Brain microvascular endothelial cell (primary cell): Measurements from ENCODE around the gene PBX3.
A peak's percentile ranks its signal among the peaks of the same experiment; 100 is the strongest.

ENCODE experiments used
- DNase-seq: peaks from one replicate; pipeline ENCODE4 v3.0.0-alpha.2; 2020
- H3K27ac ChIP-seq: fragments of 250-450 bp; sonication (Bioruptor Pico); 2 replicates; pipeline ENCODE4 v1.5.1; 2020; ENCODE audit warnings: mild to moderate bottlenecking, moderate library complexity
- H3K27me3 ChIP-seq: fragments of 250-450 bp; sonication (Bioruptor Pico); replicated peaks from 2 replicates; pipeline ENCODE4 v1.5.1; 2020; ENCODE audit warnings: mild to moderate bottlenecking
- H3K36me3 ChIP-seq: fragments of 250-450 bp; sonication (Bioruptor Pico); replicated peaks from 2 replicates; pipeline ENCODE4 v1.5.1; 2020; ENCODE audit warnings: mild to moderate bottlenecking
- H3K4me3 ChIP-seq: 2 replicates; pipeline ENCODE4 v1.5.1; 2011; ENCODE audit warnings: low read depth, mild to moderate bottlenecking, control low read depth, low read length, moderate library complexity
- in situ Hi-C: cut with HindIII; loops from 2 replicates; pipeline ENCODE4 v1.10.0; 2017; ENCODE audit warnings: low sequenced_read_pairs, low pct_ligation_motif_present
- TF ChIP-seq, protein P1 (sequence below): IDR thresholded peaks from 2 replicates; pipeline ENCODE4 v1.5.1; 2011; ENCODE audit warnings: low read depth, mild to moderate bottlenecking, moderate library complexity, low read length, control low read depth, inconsistent platforms; ENCODE audit errors: missing control alignments

PBX3 gene

DNA sequence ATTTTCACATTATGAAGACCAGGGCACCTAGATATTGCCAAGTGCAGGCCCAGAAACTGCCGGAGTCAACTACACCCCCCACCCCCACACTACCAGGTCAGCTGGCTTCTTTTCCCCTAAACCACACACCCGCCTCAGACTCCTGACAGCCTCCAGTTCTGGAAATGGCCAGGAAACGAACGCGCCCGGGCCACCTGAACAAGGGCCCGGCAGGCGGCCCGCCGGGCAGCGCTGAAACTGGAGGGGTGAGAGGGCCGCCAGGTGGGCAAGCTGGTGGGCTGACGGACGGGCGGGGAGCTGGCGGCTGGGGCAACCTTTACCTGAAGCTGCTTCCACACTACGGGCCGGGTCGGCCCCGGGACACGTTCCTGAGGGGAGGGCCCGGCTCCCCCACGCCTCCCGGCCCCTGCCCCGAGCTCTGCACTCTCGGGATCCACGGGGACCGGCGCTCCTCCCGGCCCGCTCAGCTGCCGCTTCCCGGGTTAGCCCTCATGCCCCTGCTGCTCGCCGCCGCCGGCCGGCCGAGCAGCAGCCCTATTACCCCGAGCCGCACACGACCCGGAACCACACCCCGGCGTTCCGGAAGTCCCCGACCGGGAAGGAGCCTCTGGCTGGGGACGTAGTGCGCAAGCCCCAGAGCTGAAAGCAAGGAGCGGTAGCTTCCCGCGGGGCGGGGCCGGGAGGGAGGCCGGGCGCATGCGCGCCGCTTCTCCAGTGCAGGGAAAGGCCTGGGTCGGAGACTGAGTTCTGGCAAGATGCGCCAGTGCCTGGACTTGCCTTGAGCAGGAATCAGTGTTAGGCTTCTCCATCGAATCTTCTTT, 40.3 kb upstream of the PBX3 start, which contains the start of gene MAPKAP1:
TSS of gene MAPKAP1 (minus strand) at position 558 of the 821 bp plus-strand sequence. CDS start 34,634 bp downstream, outside the sequence.
- DNase-seq = peak; percentile 94
- in situ Hi-C loops = no loop called here
- Histone ChIP-seq H3K4me3 (peak within 1 kb of the TSS; percentile 88), H3K27me3 (no peaks in the 10 kb centered on the region), H3K27ac (peak within 1 kb of the TSS; percentile 78), H3K36me3 (no peaks in the 10 kb centered on the region)
- TF ChIP-seq, protein P1, sequence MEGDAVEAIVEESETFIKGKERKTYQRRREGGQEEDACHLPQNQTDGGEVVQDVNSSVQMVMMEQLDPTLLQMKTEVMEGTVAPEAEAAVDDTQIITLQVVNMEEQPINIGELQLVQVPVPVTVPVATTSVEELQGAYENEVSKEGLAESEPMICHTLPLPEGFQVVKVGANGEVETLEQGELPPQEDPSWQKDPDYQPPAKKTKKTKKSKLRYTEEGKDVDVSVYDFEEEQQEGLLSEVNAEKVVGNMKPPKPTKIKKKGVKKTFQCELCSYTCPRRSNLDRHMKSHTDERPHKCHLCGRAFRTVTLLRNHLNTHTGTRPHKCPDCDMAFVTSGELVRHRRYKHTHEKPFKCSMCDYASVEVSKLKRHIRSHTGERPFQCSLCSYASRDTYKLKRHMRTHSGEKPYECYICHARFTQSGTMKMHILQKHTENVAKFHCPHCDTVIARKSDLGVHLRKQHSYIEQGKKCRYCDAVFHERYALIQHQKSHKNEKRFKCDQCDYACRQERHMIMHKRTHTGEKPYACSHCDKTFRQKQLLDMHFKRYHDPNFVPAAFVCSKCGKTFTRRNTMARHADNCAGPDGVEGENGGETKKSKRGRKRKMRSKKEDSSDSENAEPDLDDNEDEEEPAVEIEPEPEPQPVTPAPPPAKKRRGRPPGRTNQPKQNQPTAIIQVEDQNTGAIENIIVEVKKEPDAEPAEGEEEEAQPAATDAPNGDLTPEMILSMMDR = no peak

GRCh38 chr9:125707472-125707804, 39.7 kb upstream of the PBX3 start:
- TF ChIP-seq, protein P1 = no peak
- Histone ChIP-seq H3K36me3 (no peaks in the 10 kb centered on the region), H3K4me3 (peak overlapping the region; percentile 88), H3K27me3 (no peaks in the 10 kb centered on the region), H3K27ac (peak overlapping the region; percentile 22)
- in situ Hi-C loops = no loop called here
- DNase-seq = no peak

DNA sequence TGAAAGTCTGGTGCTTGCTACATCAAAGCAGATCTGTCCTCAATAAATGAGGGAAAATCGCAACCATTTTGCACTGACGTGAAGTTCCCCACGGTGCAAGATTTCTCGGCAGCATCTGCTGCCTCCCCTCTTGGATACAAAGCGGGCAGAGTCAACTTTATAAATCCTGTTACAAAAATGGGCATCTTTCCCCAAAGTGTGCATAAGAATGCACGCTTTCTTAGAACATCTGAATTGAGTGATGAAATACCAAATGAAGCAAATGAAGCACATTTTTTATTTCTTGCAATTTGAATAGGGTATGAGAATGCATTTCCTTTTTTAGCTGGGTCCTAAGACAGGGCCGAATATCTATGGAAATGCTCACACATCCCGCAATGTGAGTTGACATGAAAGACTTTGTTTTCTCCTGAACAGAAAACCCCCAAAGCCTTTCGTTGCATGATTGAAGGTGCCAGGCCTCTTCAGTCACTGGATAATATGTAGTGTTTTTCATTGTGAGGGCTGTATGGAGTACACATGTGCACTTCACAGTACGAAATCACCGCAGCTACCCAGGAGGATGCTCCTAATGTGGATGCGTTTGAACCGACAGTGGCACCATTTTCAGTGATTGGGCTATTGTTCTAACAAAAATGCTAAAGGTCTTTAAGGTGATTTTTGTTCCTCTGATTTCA, 20.6 kb upstream of the PBX3 start:
- in situ Hi-C loops = no loop called here
- no peaks in the 10 kb centered on the region for H3K27me3 ChIP-seq
- DNase-seq = no peak
- TF ChIP-seq, protein P1 = no peak
- H3K4me3 ChIP-seq = no peak overlapping the region
- H3K27ac ChIP-seq = no peak overlapping the region
- H3K36me3 ChIP-seq = no peaks in the 10 kb centered on the region

DNA sequence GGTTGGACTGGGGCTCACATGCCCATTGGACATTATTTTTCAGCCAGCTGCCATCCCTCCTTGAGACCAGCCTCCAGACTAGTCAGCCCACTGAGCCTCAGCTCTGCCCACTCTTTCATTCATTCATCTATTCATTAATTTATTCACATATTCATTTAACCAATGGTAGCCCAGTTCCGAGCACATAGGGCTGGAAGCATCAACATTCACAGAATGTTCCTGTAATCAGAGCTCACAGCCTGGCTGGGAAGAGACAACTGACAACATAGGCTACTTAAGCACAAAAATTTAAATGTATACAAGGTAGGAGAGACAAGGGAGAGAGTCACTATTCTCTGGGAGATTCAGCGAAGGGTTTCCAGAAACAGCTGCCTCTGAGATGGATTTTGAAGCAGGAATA, 17.0 kb upstream of the PBX3 start:
- H3K27ac ChIP-seq = no peak overlapping the region
- H3K4me3 ChIP-seq = no peak overlapping the region
- no peaks in the 10 kb centered on the region for H3K36me3 ChIP-seq
- TF ChIP-seq, protein P1 = no peak
- DNase-seq = no peak
- H3K27me3 ChIP-seq = no peaks in the 10 kb centered on the region
- in situ Hi-C loops = no loop called here

DNA sequence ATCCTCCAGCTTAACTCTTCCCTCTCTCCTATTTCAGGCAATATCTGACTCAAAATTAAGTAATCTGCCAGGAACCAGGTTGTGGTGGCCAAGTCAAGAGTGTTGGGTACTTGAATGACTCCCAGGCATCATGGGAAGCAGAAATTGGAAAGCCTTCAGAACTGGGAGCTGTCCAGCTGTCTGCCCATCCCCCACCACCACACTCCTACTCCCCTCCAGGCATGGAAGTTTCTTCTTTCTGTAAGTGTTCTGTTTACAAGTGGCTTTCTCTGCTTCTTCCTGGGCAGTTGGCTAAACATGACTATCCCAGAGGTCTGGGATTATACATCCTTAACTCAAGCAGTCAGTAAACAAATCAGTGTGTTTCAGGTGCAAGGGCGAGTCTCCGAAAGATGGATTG, 14.6 kb upstream of the PBX3 start:
- Histone ChIP-seq H3K27me3 (no peaks in the 10 kb centered on the region), H3K4me3 (no peak overlapping the region), H3K27ac (no peak overlapping the region), H3K36me3 (no peaks in the 10 kb centered on the region)
- in situ Hi-C loops = no loop called here
- TF ChIP-seq, protein P1 = no peak
- no peak for DNase-seq
